Neural progenitor cell (in vitro differentiated cells): ENCODE measurements around the gene RAD51B. TPM values are rescaled to one million over a fixed set of nuclear protein-coding genes. Genes with fewer than 3 reads are reported as not detected.

ENCODE experiments used
- DNase-seq: peaks from one replicate; pipeline ENCODE4 v3.0.0-alpha.2; 2016; ENCODE audit warnings: low spot score
- H2AFZ ChIP-seq: fragments of 200-600 bp; sonication (generic); replicated peaks from 2 replicates; pipeline ENCODE4 v1.6.1; 2016; ENCODE audit warnings: antibody characterized with exemption
- H3F3A ChIP-seq: fragments of 200-600 bp; sonication (generic); 2 replicates; pipeline ENCODE4 v1.6.1; 2016; ENCODE audit warnings: antibody characterized with exemption, low read depth
- H3K27ac ChIP-seq: fragments of 200-600 bp; sonication (generic); 2 replicates; pipeline ENCODE4 v1.5.1; 2016; ENCODE audit warnings: mild to moderate bottlenecking
- H3K27me3 ChIP-seq: fragments of 200-600 bp; sonication (generic); 2 replicates; pipeline ENCODE4 v1.6.1; 2016; ENCODE audit warnings: mild to moderate bottlenecking, moderate library complexity
- H3K36me3 ChIP-seq: fragments of 200-600 bp; sonication (generic); 2 replicates; pipeline ENCODE4 v1.5.1; 2016
- H3K4me1 ChIP-seq: fragments of 200-600 bp; sonication (generic); 2 replicates; pipeline ENCODE4 v1.6.1; 2016; ENCODE audit warnings: mixed run types
- H3K4me2 ChIP-seq: fragments of 200-600 bp; sonication (generic); 2 replicates; pipeline ENCODE4 v1.6.1; 2016
- H3K4me3 ChIP-seq: fragments of 200-600 bp; sonication (generic); 2 replicates; pipeline ENCODE4 v1.5.1; 2016
- H3K79me2 ChIP-seq: fragments of 200-600 bp; sonication (generic); 2 replicates; pipeline ENCODE4 v1.6.1; 2016; ENCODE audit warnings: low read depth
- H3K9ac ChIP-seq: fragments of 200-600 bp; sonication (generic); 2 replicates; pipeline ENCODE4 v1.6.1; 2016
- H3K9me3 ChIP-seq: fragments of 200-600 bp; sonication (generic); 2 replicates; pipeline ENCODE4 v1.5.1; 2016; ENCODE audit warnings: low read depth
- H4K20me1 ChIP-seq: fragments of 200-600 bp; sonication (generic); 2 replicates; pipeline ENCODE4 v1.6.1; 2016; ENCODE audit warnings: low read depth
- H3K27ac Mint-ChIP-seq: 3 replicates; pipeline ENCODE4 v1.8.0; 2021; ENCODE audit warnings: mixed read lengths
- H3K27me3 Mint-ChIP-seq: 2 replicates; pipeline ENCODE4 v1.8.0; 2022; ENCODE audit warnings: low read depth, mild to moderate bottlenecking, inconsistent platforms, moderate library complexity, mixed read lengths; ENCODE audit not compliant: insufficient read depth
- H3K36me3 Mint-ChIP-seq: 3 replicates; pipeline ENCODE4 v1.8.0; 2021; ENCODE audit warnings: mixed read lengths
- H3K4me1 Mint-ChIP-seq: 3 replicates; pipeline ENCODE4 v1.8.0; 2021; ENCODE audit warnings: mixed read lengths
- H3K4me3 Mint-ChIP-seq: 3 replicates; pipeline ENCODE4 v1.8.0; 2021; ENCODE audit warnings: mild to moderate bottlenecking, moderate library complexity, mixed read lengths
- H3K9me3 Mint-ChIP-seq: 3 replicates; pipeline ENCODE4 v1.8.0; 2020; ENCODE audit warnings: mixed read lengths
- EZH2 ChIP-seq: fragments of 200-600 bp; sonication (generic); IDR thresholded peaks from 2 replicates; pipeline ENCODE4 v1.6.1; 2017; ENCODE audit warnings: antibody characterized with exemption, mild to moderate bottlenecking, moderate library complexity
- EZH2phosphoT487 ChIP-seq: fragments of 200-600 bp; sonication (generic); IDR thresholded peaks from 2 replicates; pipeline ENCODE4 v1.6.1; 2017; ENCODE audit warnings: antibody characterized with exemption
- total RNA-seq: library from RNA; depleted of rRNA; stranded (reverse); fragments of >200 nt; gene quantifications from 2 replicates; pipeline ENCODE4 v1.2.3, GENCODE V29; 2015; ENCODE audit warnings: low replicate concordance
- TF ChIP-seq, protein P1 (sequence below): fragments of 200-600 bp; sonication (generic); IDR thresholded peaks from 2 replicates; pipeline ENCODE4 v1.5.1; 2017; ENCODE audit warnings: antibody characterized with exemption, mild to moderate bottlenecking

RAD51B gene
- total RNA-seq, 1 donor from 2014 or later, result 50.5 TPM

DNA sequence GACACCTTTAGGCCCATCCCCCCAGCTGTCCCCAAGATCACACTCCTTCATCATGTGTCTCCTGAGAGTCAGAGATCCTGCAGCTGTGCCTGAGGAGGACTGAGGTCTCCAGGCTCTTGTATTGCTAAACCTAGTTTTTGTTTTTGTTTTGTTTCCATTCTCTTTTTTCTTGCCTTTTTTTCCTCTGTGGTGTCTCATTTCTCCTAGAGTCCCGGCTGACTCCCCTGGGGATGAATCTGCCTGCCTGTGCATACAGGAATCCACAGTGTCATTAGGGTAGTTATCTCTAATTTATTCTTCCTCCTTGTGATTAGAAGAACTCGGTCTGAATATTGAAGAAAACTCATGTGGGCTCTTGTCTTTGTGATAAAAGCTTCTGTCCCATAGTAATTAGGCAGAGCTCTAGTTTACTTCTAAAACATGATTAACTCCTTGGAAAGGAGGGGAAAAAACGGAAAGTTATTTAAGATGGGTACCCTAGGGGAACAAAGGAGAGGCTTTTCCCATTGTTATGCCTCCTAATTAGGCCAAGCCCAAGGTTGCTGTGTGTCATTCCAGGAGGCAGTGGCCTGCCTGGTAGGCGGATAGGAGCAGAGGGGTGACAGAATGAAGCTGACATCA, 630.1 kb downstream of the RAD51B start:
- H2AFZ ChIP-seq, result no peak overlapping the region
- H3F3A ChIP-seq, result peaks cover 38% of the 10 kb centered on the region
- no peaks in the 10 kb centered on the region for H3K27me3 ChIP-seq
- H3K9me3 Mint-ChIP-seq, result peaks cover 9% of the 10 kb centered on the region
- H3K4me3 Mint-ChIP-seq, result no peak overlapping the region
- no peaks in the 10 kb centered on the region for H3K27me3 Mint-ChIP-seq
- H3K79me2 ChIP-seq, result no peaks in the 10 kb centered on the region
- peaks cover 4% of the 10 kb centered on the region for H3K9me3 ChIP-seq
- peak; percentile 60 for DNase-seq
- peaks cover 34% of the 10 kb centered on the region for H3K4me1 Mint-ChIP-seq
- H3K4me1 ChIP-seq, result peaks cover 28% of the 10 kb centered on the region
- no peak for TF ChIP-seq EZH2
- TF ChIP-seq EZH2phosphoT487, result no peak
- TF ChIP-seq, protein P1, sequence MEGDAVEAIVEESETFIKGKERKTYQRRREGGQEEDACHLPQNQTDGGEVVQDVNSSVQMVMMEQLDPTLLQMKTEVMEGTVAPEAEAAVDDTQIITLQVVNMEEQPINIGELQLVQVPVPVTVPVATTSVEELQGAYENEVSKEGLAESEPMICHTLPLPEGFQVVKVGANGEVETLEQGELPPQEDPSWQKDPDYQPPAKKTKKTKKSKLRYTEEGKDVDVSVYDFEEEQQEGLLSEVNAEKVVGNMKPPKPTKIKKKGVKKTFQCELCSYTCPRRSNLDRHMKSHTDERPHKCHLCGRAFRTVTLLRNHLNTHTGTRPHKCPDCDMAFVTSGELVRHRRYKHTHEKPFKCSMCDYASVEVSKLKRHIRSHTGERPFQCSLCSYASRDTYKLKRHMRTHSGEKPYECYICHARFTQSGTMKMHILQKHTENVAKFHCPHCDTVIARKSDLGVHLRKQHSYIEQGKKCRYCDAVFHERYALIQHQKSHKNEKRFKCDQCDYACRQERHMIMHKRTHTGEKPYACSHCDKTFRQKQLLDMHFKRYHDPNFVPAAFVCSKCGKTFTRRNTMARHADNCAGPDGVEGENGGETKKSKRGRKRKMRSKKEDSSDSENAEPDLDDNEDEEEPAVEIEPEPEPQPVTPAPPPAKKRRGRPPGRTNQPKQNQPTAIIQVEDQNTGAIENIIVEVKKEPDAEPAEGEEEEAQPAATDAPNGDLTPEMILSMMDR, result no peak
- H3K4me2 ChIP-seq, result peak overlapping the region; percentile 30
- peak overlapping the region; percentile 42 for H3K27ac Mint-ChIP-seq
- no peaks in the 10 kb centered on the region for H4K20me1 ChIP-seq
- no peaks in the 10 kb centered on the region for H3K36me3 ChIP-seq
- H3K27ac ChIP-seq, result peak overlapping the region; percentile 40
- peaks cover 3% of the 10 kb centered on the region for H3K36me3 Mint-ChIP-seq
- H3K4me3 ChIP-seq, result no peak overlapping the region
- no peak overlapping the region for H3K9ac ChIP-seq

DNA sequence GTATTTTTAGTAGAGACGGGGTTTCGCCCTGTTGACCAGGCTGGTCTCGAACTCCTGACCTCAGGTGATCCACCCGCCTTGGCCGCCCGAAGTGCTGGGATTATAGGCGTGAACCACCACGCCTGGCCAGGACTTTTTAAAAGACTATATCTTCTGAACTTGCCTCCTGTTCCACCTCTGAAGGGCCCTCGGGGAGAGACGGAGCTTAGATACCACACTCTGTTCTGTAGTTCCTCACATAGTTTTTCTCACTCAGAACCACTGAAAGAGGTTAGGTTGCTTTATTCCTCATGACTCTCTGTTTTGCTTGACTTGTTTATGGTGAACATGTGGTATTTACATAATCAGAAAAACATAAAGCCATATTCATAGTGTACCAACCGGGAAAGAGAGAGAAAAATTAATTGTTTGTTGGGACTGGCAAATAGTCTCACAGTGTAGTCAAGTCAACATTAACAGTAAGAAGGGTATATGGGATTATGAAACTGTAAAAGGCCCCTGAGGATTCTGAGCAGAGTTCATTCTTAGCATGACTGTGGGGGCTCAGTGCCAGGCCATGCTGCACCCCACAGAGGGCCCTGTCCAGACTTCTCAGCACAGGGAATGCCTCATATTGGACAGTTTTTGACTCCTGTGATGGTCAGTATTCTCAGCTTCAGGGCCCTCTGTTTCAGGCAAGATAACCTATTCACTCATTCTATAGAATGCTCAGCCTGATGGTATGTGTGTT, 631.0 kb downstream of the RAD51B start:
- Mint-ChIP-seq H3K4me1 (peaks cover 30% of the 10 kb centered on the region), H3K36me3 (peaks cover 8% of the 10 kb centered on the region), H3K27ac (no peak overlapping the region), H3K4me3 (no peak overlapping the region), H3K27me3 (no peaks in the 10 kb centered on the region), H3K9me3 (peaks cover 16% of the 10 kb centered on the region)
- H3K27ac ChIP-seq, result no peak overlapping the region
- TF ChIP-seq, protein P1, result no peak
- TF ChIP-seq EZH2phosphoT487 (no peak), EZH2 (no peak)
- no peak overlapping the region for H2AFZ ChIP-seq
- no peak for DNase-seq
- no peaks in the 10 kb centered on the region for H4K20me1 ChIP-seq
- no peaks in the 10 kb centered on the region for H3K36me3 ChIP-seq
- no peak overlapping the region for H3K4me2 ChIP-seq
- H3K9me3 ChIP-seq, result peaks cover 10% of the 10 kb centered on the region
- peaks cover 28% of the 10 kb centered on the region for H3K4me1 ChIP-seq
- peaks cover 38% of the 10 kb centered on the region for H3F3A ChIP-seq
- no peak overlapping the region for H3K9ac ChIP-seq
- H3K79me2 ChIP-seq, result no peaks in the 10 kb centered on the region
- no peaks in the 10 kb centered on the region for H3K27me3 ChIP-seq
- H3K4me3 ChIP-seq, result no peak overlapping the region

DNA sequence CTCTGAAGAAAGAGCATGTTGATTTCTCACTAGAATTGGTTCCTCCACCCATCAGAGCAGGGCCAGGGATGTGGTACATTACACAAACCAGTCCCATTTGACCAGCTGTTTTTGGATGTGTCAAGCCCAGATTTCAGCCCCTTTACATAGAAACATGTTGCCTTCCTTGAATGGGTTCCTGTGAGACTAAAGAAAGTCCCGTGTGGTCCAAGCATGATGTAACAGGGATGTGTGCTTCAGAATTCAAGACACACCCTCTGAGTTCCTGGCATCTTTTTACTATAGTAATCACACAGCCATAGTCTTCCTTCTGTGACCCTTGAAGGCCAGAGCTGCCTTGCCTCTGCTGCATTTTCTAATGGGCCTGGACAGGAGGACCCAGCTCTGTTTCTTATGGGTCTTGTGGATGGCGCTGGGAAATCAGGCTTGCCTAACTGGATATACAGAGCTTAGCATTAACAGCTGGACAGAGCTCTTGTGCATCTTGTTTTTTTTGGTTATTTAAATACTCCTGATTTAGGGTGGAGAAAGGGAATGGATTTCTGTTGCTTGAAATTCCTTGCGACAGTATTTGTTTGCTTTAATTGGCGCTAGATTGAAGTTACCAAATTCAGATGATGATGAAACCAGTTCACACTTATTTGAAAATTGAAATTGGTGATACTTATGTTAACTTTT, 632.3 kb downstream of the RAD51B start:
- peaks cover 38% of the 10 kb centered on the region for H3F3A ChIP-seq
- Mint-ChIP-seq H3K9me3 (peaks cover 24% of the 10 kb centered on the region), H3K36me3 (peaks cover 12% of the 10 kb centered on the region), H3K4me1 (peaks cover 30% of the 10 kb centered on the region), H3K4me3 (no peak overlapping the region), H3K27ac (no peak overlapping the region), H3K27me3 (no peaks in the 10 kb centered on the region)
- H3K4me1 ChIP-seq, result peaks cover 28% of the 10 kb centered on the region
- no peak overlapping the region for H3K27ac ChIP-seq
- H3K9me3 ChIP-seq, result peaks cover 10% of the 10 kb centered on the region
- no peak overlapping the region for H3K9ac ChIP-seq
- DNase-seq, result no peak
- no peaks in the 10 kb centered on the region for H3K36me3 ChIP-seq
- TF ChIP-seq, protein P1, result no peak
- TF ChIP-seq EZH2phosphoT487, result no peak
- no peak for TF ChIP-seq EZH2
- H3K4me3 ChIP-seq, result no peak overlapping the region
- H3K4me2 ChIP-seq, result no peak overlapping the region
- H3K79me2 ChIP-seq, result no peaks in the 10 kb centered on the region
- H3K27me3 ChIP-seq, result no peaks in the 10 kb centered on the region
- H2AFZ ChIP-seq, result no peak overlapping the region
- H4K20me1 ChIP-seq, result no peaks in the 10 kb centered on the region
